SH-SY5Y (cell line): ENCODE measurements around the gene LRRC19.

Experiments
- GATA2 ChIP-seq: IDR thresholded peaks from 2 replicates; pipeline ENCODE4 v1.6.1; 2011; ENCODE audit warnings: mild to moderate bottlenecking, low read depth, low read length
- GATA3 ChIP-seq: IDR thresholded peaks from 2 replicates; pipeline ENCODE4 v1.6.1; 2011; ENCODE audit warnings: low read depth, mild to moderate bottlenecking, low read length, moderate library complexity

The LRRC19 gene

GRCh38 chr9:26946753-26947727, 58.4 kb downstream of the LRRC19 start, which contains the start of gene PLAA:
TSS of gene PLAA (minus strand) at chr9:26947242. CDS start at chr9:26947045, 197 bp downstream.
- TF ChIP-seq GATA2: no peak
- TF ChIP-seq GATA3: no peak

- TF ChIP-seq GATA3: no peak
- TF ChIP-seq GATA2: no peak
Observed at GRCh38 chr9:26945591-26945990, 59.9 kb downstream of the LRRC19 start.
